ENCODE data around the gene ENDOV. TPM values are rescaled to one million over a fixed set of nuclear protein-coding genes. Genes with fewer than 3 reads are reported as not detected.

The ENDOV gene
- total RNA-seq, 1 experiment from 2014 or later: 14.1 TPM

GRCh38 chr17:80443498-80443897 is 28.5 kb downstream of the ENDOV start:
- DNase-seq (ENCODE audit: low spot score): no peak
- no peak overlapping the region for H3K27ac ChIP-seq (ENCODE audit: low read depth, low read length, poor library complexity, severe bottlenecking)
- BruUV-seq (replicated peaks): no TSS peak
- TF ChIP-seq CTCF (conservative IDR thresholded peaks at IDR 0.05; ENCODE audit: low read depth, low read length) (no peak), EZH2 (IDR thresholded peaks at IDR 0.05; ENCODE audit: borderline replicate concordance, low read depth, low read length, poor library complexity, severe bottlenecking) (no peak)
- H3K9me3 ChIP-seq (ENCODE audit: low read depth, low read length, poor library complexity, severe bottlenecking): no peaks in the 10 kb centered on the region
- no peak overlapping the region for H3K4me3 ChIP-seq (ENCODE audit: low read depth, low read length, poor library complexity, severe bottlenecking)
- H3K36me3 ChIP-seq (ENCODE audit: insufficient read depth, low read length, poor library complexity, severe bottlenecking): no peaks in the 10 kb centered on the region
- H3K4me1 ChIP-seq (ENCODE audit: insufficient read depth, low read length, poor library complexity, severe bottlenecking): peaks cover 6% of the 10 kb centered on the region
- intact Hi-C loops (cut with micrococcal nuclease; ENCODE audit: unreplicated experiment): no loop called here
- POLR2A ChIA-PET (ENCODE audit: low non-redundant PET): interaction anchor here (0.6 kb wide), 1 partner anchor 673 kb away, joined by 6 read pairs; no protein-coding TSS in a partner anchor
- H3K27me3 ChIP-seq (replicated peaks; ENCODE audit: insufficient read depth, low read depth, low read length, poor library complexity): peaks cover 7% of the 10 kb centered on the region
- CTCF ChIA-PET: no interaction called here

DNA sequence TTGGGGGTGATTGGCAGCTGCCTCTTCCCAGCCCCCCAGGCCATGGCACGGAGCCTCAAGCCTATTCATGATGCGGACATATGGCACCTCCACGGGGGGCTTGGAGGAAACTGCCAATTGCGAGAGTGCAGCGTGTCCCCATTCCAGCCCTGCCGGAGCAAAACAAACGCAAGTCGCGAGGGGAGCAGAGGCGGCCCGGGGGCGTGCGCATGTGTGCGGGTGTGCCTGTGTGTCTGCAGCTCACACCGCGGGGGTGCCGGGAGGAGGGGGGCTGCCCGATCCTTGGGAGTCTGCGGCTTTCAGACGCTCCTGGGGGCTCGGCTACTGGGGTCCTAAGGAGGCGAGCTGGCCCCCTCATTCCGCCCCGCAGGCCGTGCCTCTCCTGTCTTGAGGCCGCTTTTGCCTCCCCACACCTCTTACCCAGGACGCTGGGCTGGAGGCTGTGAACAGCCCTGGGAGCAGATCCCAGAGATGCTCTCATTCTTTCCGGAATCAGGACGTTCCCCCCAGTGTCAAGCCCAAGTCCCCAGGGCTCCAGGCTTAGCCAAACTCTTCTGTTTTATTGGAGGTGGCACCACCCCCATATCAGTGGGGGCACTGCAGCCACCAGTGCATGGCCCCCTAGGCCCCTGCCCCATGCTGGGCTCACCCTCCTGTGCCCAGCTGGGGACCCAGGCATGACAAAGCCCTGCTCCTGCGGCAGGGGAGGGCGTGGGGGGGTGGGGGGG is 29.1 kb downstream of the ENDOV start:
- no peak overlapping the region for H3K4me3 ChIP-seq (ENCODE audit: low read depth, low read length, poor library complexity, severe bottlenecking)
- TF ChIP-seq CTCF (conservative IDR thresholded peaks at IDR 0.05; ENCODE audit: low read depth, low read length): no peak
- TF ChIP-seq EZH2 (IDR thresholded peaks at IDR 0.05; ENCODE audit: borderline replicate concordance, low read depth, low read length, poor library complexity, severe bottlenecking): no peak
- BruUV-seq (replicated peaks): no TSS peak
- H3K36me3 ChIP-seq (ENCODE audit: insufficient read depth, low read length, poor library complexity, severe bottlenecking): no peaks in the 10 kb centered on the region
- no peak overlapping the region for H3K27ac ChIP-seq (ENCODE audit: low read depth, low read length, poor library complexity, severe bottlenecking)
- H3K9me3 ChIP-seq (ENCODE audit: low read depth, low read length, poor library complexity, severe bottlenecking): no peaks in the 10 kb centered on the region
- peaks cover 6% of the 10 kb centered on the region for H3K4me1 ChIP-seq (ENCODE audit: insufficient read depth, low read length, poor library complexity, severe bottlenecking)
- CTCF ChIA-PET: no interaction called here
- POLR2A ChIA-PET (ENCODE audit: low non-redundant PET): interaction anchor here (0.6 kb wide), 1 partner anchor 672 kb away, joined by 6 read pairs; no protein-coding TSS in a partner anchor
- H3K27me3 ChIP-seq (replicated peaks; ENCODE audit: insufficient read depth, low read depth, low read length, poor library complexity): peaks cover 7% of the 10 kb centered on the region
- intact Hi-C loops (cut with micrococcal nuclease; ENCODE audit: unreplicated experiment): no loop called here
- peak; percentile 43 for DNase-seq (ENCODE audit: low spot score)

DNA sequence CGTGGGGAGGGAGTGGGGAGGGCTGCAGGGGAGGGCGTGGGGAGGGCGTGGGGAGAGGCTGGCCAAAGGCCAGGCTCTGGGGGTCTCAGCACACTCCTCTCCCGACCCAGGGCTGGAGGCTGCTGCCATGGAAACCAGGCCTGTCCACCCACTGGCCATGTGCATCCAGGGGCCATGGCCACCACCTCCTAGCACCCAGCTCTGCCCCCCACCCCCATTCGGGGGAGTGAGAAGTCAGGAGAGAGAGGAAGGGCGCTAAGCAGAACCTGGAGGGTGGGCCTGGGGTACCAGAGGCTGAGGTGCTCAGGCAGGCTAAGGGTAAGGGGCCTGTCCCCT is 29.6 kb downstream of the ENDOV start:
- peaks cover 6% of the 10 kb centered on the region for H3K4me1 ChIP-seq (ENCODE audit: insufficient read depth, low read length, poor library complexity, severe bottlenecking)
- no peaks in the 10 kb centered on the region for H3K9me3 ChIP-seq (ENCODE audit: low read depth, low read length, poor library complexity, severe bottlenecking)
- CTCF ChIA-PET: no interaction called here
- intact Hi-C loops (cut with micrococcal nuclease; ENCODE audit: unreplicated experiment): no loop called here
- no peak for DNase-seq (ENCODE audit: low spot score)
- H3K36me3 ChIP-seq (ENCODE audit: insufficient read depth, low read length, poor library complexity, severe bottlenecking): no peaks in the 10 kb centered on the region
- POLR2A ChIA-PET (ENCODE audit: low non-redundant PET): no interaction called here
- no TSS peak for BruUV-seq (replicated peaks)
- H3K27me3 ChIP-seq (replicated peaks; ENCODE audit: insufficient read depth, low read depth, low read length, poor library complexity): peaks cover 7% of the 10 kb centered on the region
- no peak overlapping the region for H3K4me3 ChIP-seq (ENCODE audit: low read depth, low read length, poor library complexity, severe bottlenecking)
- TF ChIP-seq CTCF (conservative IDR thresholded peaks at IDR 0.05; ENCODE audit: low read depth, low read length) (no peak), EZH2 (IDR thresholded peaks at IDR 0.05; ENCODE audit: borderline replicate concordance, low read depth, low read length, poor library complexity, severe bottlenecking) (no peak)
- H3K27ac ChIP-seq (ENCODE audit: low read depth, low read length, poor library complexity, severe bottlenecking): no peak overlapping the region
